ENCODE results near the gene KRT6A.

The KRT6A gene

GRCh38 chr12:52443966-52444365 lies 49.1 kb downstream of the KRT6A start:
- Mint-ChIP-seq H3K36me3 (ENCODE audit: low read depth) (no peaks in the 10 kb centered on the region), H3K27me3 (peaks cover 25% of the 10 kb centered on the region), H3K27ac (no peak overlapping the region), H3K9me3 (no peaks in the 10 kb centered on the region), H3K4me1 (ENCODE audit: low read depth) (no peaks in the 10 kb centered on the region), H3K4me3 (no peak overlapping the region)

GRCh38 chr12:52442600-52443061 lies 50.4 kb downstream of the KRT6A start:
- Mint-ChIP-seq H3K36me3 (ENCODE audit: low read depth) (no peaks in the 10 kb centered on the region), H3K9me3 (no peaks in the 10 kb centered on the region), H3K27me3 (peaks cover 25% of the 10 kb centered on the region), H3K4me3 (no peak overlapping the region), H3K27ac (no peak overlapping the region), H3K4me1 (ENCODE audit: low read depth) (no peaks in the 10 kb centered on the region)

- H3K36me3 Mint-ChIP-seq (ENCODE audit: low read depth) = no peaks in the 10 kb centered on the region
- H3K4me3 Mint-ChIP-seq = no peak overlapping the region
- no peak overlapping the region for H3K27ac Mint-ChIP-seq
- H3K27me3 Mint-ChIP-seq = peaks cover 21% of the 10 kb centered on the region
- no peaks in the 10 kb centered on the region for H3K4me1 Mint-ChIP-seq (ENCODE audit: low read depth)
- H3K9me3 Mint-ChIP-seq = no peaks in the 10 kb centered on the region
These were observed 51.6 kb downstream of the KRT6A start for GRCh38 chr12:52441320-52441911.

GRCh38 chr12:52440821-52441319 lies 52.2 kb downstream of the KRT6A start:
- H3K9me3 Mint-ChIP-seq = no peaks in the 10 kb centered on the region
- no peaks in the 10 kb centered on the region for H3K36me3 Mint-ChIP-seq (ENCODE audit: low read depth)
- no peak overlapping the region for H3K4me3 Mint-ChIP-seq
- H3K27me3 Mint-ChIP-seq = peaks cover 15% of the 10 kb centered on the region
- no peaks in the 10 kb centered on the region for H3K4me1 Mint-ChIP-seq (ENCODE audit: low read depth)
- no peak overlapping the region for H3K27ac Mint-ChIP-seq

- Mint-ChIP-seq H3K27me3 (peaks cover 17% of the 10 kb centered on the region), H3K36me3 (ENCODE audit: low read depth) (no peaks in the 10 kb centered on the region), H3K27ac (no peak overlapping the region), H3K4me3 (no peak overlapping the region), H3K4me1 (ENCODE audit: low read depth) (no peaks in the 10 kb centered on the region), H3K9me3 (no peaks in the 10 kb centered on the region)
These were observed 53.2 kb downstream of the KRT6A start for GRCh38 chr12:52439845-52440244.

- Mint-ChIP-seq H3K27ac (no peak overlapping the region), H3K27me3 (peaks cover 22% of the 10 kb centered on the region), H3K36me3 (ENCODE audit: low read depth) (no peaks in the 10 kb centered on the region), H3K9me3 (no peaks in the 10 kb centered on the region), H3K4me3 (no peak overlapping the region), H3K4me1 (ENCODE audit: low read depth) (no peaks in the 10 kb centered on the region)
These were observed 53.6 kb downstream of the KRT6A start for GRCh38 chr12:52439420-52439819.

- Mint-ChIP-seq H3K27me3 (peaks cover 21% of the 10 kb centered on the region), H3K9me3 (no peaks in the 10 kb centered on the region)
These were observed 54.5 kb downstream of the KRT6A start for GRCh38 chr12:52438305-52439301.

GRCh38 chr12:52437508-52437907 lies 55.5 kb downstream of the KRT6A start:
- H3K4me1 Mint-ChIP-seq (ENCODE audit: low read depth) = no peaks in the 10 kb centered on the region
- H3K4me3 Mint-ChIP-seq = no peak overlapping the region
- peaks cover 21% of the 10 kb centered on the region for H3K27me3 Mint-ChIP-seq
- no peaks in the 10 kb centered on the region for H3K9me3 Mint-ChIP-seq
- H3K27ac Mint-ChIP-seq = no peak overlapping the region
- no peaks in the 10 kb centered on the region for H3K36me3 Mint-ChIP-seq (ENCODE audit: low read depth)

More at GRCh38 chr12:52438305-52439301, 54.5 kb downstream of the KRT6A start:
- Mint-ChIP-seq H3K4me1 (ENCODE audit: low read depth) (no peaks in the 10 kb centered on the region), H3K27ac (no peak overlapping the region), H3K4me3 (no peak overlapping the region), H3K36me3 (ENCODE audit: low read depth) (no peaks in the 10 kb centered on the region)

All from stimulated activated naive CD8-positive, alpha-beta T cell treated with anti-CD3 and anti-CD28 coated beads, Interleukin-15, Interleukin-2, amounts not matched to agents 100 ng/mL and 50 ng/mL, for 24 hours (primary cell).